Measurements from ENCODE around the gene FBL. TPM values are rescaled to one million over a fixed set of nuclear protein-coding genes. Genes with fewer than 3 reads are reported as not detected.

FBL gene
- total RNA-seq, 1 experiment from 2014 or later, result 502 TPM

DNA sequence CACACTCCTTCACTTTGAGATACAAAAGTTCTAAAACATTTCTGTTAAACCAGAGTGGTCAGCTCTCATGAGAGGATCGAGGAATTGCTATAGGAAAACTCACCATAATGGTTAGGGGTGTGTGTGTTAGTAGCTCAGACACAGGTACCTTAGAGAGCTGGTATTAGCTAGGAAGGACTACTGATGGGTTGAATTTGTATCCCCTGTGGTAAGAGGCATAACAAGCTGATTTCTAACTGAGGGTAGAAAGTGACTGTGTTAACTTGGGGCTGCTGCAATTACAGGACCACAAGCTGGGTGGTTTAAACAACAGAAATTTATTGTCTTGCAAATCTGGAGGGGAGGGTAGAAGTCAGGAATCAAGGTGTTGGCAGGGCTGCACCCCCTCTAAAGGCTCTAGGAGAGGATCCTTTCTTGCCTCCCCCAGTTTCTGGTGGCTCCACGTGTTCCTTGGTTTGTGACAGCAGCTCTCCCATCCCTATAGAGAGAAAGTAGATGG is 50.1 kb downstream of the FBL start:
- TF ChIP-seq, protein P1, sequence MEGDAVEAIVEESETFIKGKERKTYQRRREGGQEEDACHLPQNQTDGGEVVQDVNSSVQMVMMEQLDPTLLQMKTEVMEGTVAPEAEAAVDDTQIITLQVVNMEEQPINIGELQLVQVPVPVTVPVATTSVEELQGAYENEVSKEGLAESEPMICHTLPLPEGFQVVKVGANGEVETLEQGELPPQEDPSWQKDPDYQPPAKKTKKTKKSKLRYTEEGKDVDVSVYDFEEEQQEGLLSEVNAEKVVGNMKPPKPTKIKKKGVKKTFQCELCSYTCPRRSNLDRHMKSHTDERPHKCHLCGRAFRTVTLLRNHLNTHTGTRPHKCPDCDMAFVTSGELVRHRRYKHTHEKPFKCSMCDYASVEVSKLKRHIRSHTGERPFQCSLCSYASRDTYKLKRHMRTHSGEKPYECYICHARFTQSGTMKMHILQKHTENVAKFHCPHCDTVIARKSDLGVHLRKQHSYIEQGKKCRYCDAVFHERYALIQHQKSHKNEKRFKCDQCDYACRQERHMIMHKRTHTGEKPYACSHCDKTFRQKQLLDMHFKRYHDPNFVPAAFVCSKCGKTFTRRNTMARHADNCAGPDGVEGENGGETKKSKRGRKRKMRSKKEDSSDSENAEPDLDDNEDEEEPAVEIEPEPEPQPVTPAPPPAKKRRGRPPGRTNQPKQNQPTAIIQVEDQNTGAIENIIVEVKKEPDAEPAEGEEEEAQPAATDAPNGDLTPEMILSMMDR (IDR thresholded peaks at IDR 0.05; ENCODE audit: unreplicated experiment), result no peak
- BruUV-seq (replicated peaks), result no TSS peak
- H3K27me3 Mint-ChIP-seq (ENCODE audit: insufficient read depth, unreplicated experiment), result peaks cover 50% of the 10 kb centered on the region
- intact Hi-C loops (cut with micrococcal nuclease), result no loop called here
- no peak overlapping the region for H3K4me3 Mint-ChIP-seq (ENCODE audit: unreplicated experiment)
- H3K9me3 Mint-ChIP-seq (ENCODE audit: unreplicated experiment), result no peaks in the 10 kb centered on the region
- H3K36me3 Mint-ChIP-seq (ENCODE audit: insufficient read depth, unreplicated experiment), result no peaks in the 10 kb centered on the region
- CTCF ChIA-PET, result interaction anchor here (0.7 kb wide), 2 partner anchors 45 to 305 kb away, joined by 3 to 4 read pairs; no protein-coding TSS in a partner anchor
- H3K27ac Mint-ChIP-seq (ENCODE audit: low read depth, unreplicated experiment), result no peak overlapping the region
- no peak for DNase-seq (ENCODE audit: unreplicated experiment)
- POLR2A ChIA-PET, result no interaction called here
- H3K4me1 Mint-ChIP-seq (ENCODE audit: insufficient read depth, unreplicated experiment), result no peaks in the 10 kb centered on the region

DNA sequence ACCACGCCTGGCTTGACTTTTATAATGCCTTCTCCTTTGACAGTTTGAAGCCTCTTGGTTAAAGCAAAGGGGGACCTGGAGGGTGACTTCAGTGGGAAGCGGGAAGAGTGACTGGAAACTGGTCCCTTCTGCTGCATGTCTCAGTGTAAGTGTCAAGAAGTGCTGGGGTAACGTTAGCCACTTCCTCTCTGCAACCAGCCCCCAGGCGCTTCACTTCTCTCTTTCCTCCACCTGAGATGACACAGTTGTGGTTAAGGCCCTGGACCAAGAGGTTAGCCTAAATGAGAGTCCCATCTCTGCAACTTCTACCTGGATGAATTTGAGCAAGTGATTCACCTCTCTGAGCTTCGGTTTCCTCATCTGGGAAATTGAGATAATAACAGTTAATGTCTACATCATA is 51.2 kb downstream of the FBL start:
- intact Hi-C loops (cut with micrococcal nuclease), result no loop called here
- TF ChIP-seq, protein P1 (IDR thresholded peaks at IDR 0.05; ENCODE audit: unreplicated experiment), result no peak
- peaks cover 50% of the 10 kb centered on the region for H3K27me3 Mint-ChIP-seq (ENCODE audit: insufficient read depth, unreplicated experiment)
- BruUV-seq (replicated peaks), result no TSS peak
- no peak overlapping the region for H3K4me3 Mint-ChIP-seq (ENCODE audit: unreplicated experiment)
- no peaks in the 10 kb centered on the region for H3K4me1 Mint-ChIP-seq (ENCODE audit: insufficient read depth, unreplicated experiment)
- H3K36me3 Mint-ChIP-seq (ENCODE audit: insufficient read depth, unreplicated experiment), result no peaks in the 10 kb centered on the region
- no peak overlapping the region for H3K27ac Mint-ChIP-seq (ENCODE audit: low read depth, unreplicated experiment)
- CTCF ChIA-PET, result interaction anchor here (0.6 to 1.0 kb wide), 5 partner anchors 20 to 192 kb away, joined by 3 to 5 read pairs (median 3); no protein-coding TSS in a partner anchor
- POLR2A ChIA-PET, result no interaction called here
- no peak for DNase-seq (ENCODE audit: unreplicated experiment)
- no peaks in the 10 kb centered on the region for H3K9me3 Mint-ChIP-seq (ENCODE audit: unreplicated experiment)

DNA sequence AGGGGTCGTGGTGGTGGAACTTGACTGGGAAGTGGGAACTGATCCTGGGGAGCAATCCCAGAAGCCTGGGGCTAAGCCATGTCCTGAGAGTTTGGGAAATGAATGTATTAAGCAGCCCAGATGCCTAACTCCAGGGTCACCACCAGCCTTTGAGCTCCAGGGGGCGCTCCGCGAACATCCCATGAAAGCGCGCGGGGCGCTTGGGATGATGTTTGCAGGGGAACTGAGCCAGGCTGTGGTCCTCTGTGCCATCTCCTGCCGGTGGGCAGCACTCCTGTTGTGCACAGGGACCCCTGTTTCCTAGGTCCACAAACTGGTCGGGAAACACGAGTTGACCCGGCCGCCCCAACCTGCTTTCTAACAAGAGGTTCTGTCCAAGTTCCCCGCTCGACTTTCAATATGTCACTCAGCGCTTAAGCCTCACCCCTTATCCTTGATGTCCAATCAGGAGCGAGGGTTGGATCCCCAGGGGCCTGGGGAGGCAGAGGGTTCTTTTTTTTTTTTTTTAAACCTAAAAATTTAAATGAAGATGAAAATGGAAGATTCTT is 53.1 kb downstream of the FBL start:
- ChIA-PET POLR2A (interaction anchor here (0.7 to 0.8 kb wide), 2 partner anchors 50 to 177 kb away, joined by 3 to 4 read pairs; partner anchors contain the start of gene PSMC4), CTCF (interaction anchor here (0.6 to 1.7 kb wide), 17 partner anchors 9 to 1369 kb away, joined by 3 to 11 read pairs (median 4); partner anchors contain the start of genes FBL and PSMC4)
- Mint-ChIP-seq H3K9me3 (ENCODE audit: unreplicated experiment) (no peaks in the 10 kb centered on the region), H3K36me3 (ENCODE audit: insufficient read depth, unreplicated experiment) (no peaks in the 10 kb centered on the region), H3K27me3 (ENCODE audit: insufficient read depth, unreplicated experiment) (peaks cover 36% of the 10 kb centered on the region), H3K27ac (ENCODE audit: low read depth, unreplicated experiment) (no peak overlapping the region), H3K4me1 (ENCODE audit: insufficient read depth, unreplicated experiment) (no peaks in the 10 kb centered on the region), H3K4me3 (ENCODE audit: unreplicated experiment) (peak overlapping the region; percentile 29)
- BruUV-seq (replicated peaks), result no TSS peak
- TF ChIP-seq, protein P1 (IDR thresholded peaks at IDR 0.05; ENCODE audit: unreplicated experiment), result peak; percentile 92
- DNase-seq (ENCODE audit: unreplicated experiment), result peak; percentile 81
- intact Hi-C loops (cut with micrococcal nuclease), result loop anchor here (1.0 kb wide), 2 partner anchors 51 to 177 kb away; no protein-coding TSS in a partner anchor

DNA sequence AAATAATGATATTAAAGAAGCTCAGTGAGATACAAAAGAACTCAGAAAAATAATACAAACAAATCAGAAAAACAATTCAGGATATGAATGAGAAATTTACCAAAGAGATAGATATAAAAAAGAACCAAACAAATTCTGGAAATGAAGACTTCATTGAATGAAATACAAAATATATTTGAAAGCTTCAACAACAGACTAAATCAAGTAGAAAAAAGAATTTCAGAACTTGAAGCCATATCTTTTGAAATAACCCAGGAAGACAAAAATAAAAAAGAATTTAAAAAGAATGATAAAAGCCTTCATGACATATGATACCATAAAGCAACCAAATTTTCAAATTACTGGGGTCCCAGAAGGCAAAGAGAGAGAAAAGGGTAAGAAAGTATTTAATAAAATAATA is 57.9 kb downstream of the FBL start:
- no peak overlapping the region for H3K4me3 Mint-ChIP-seq (ENCODE audit: unreplicated experiment)
- ChIA-PET POLR2A (interaction anchor here (0.7 kb wide), 1 partner anchor 420 kb away, joined by 3 read pairs; no protein-coding TSS in a partner anchor), CTCF (no interaction called here)
- H3K36me3 Mint-ChIP-seq (ENCODE audit: insufficient read depth, unreplicated experiment), result no peaks in the 10 kb centered on the region
- BruUV-seq (replicated peaks), result no TSS peak
- DNase-seq (ENCODE audit: unreplicated experiment), result no peak
- no peak overlapping the region for H3K27ac Mint-ChIP-seq (ENCODE audit: low read depth, unreplicated experiment)
- intact Hi-C loops (cut with micrococcal nuclease), result no loop called here
- no peaks in the 10 kb centered on the region for H3K9me3 Mint-ChIP-seq (ENCODE audit: unreplicated experiment)
- H3K4me1 Mint-ChIP-seq (ENCODE audit: insufficient read depth, unreplicated experiment), result no peaks in the 10 kb centered on the region
- H3K27me3 Mint-ChIP-seq (ENCODE audit: insufficient read depth, unreplicated experiment), result peaks cover 32% of the 10 kb centered on the region
- TF ChIP-seq, protein P1 (IDR thresholded peaks at IDR 0.05; ENCODE audit: unreplicated experiment), result no peak

Small RNA genes lying within 50 kb of the gene (microRNA-seq; reads per million reads assigned to microRNA genes)
- gene MIR6719, result not detected

Other genes with a start within 250 kb of the FBL start
- gene LGALS13, start 243.9 kb downstream of the FBL start, total RNA-seq (2022), result not detected in 2 replicates
- not detected in 2 replicates for gene LGALS16, start 190.5 kb downstream of the FBL start, total RNA-seq (2022)
- not detected in 2 replicates for gene LGALS14, start 141.9 kb downstream of the FBL start, total RNA-seq (2022)
- gene CLC, start 108.3 kb downstream of the FBL start, total RNA-seq (2022), result not detected in 2 replicates
- not detected in 2 replicates for gene LEUTX, start 67.5 kb downstream of the FBL start, total RNA-seq (2022)
- 11.8 and 14.3 TPM in 2 replicates for gene DYRK1B, start 12.2 kb downstream of the FBL start, total RNA-seq (2022)
- 0.37 and 0.96 TPM in 2 replicates for gene FCGBP, start 88.3 kb upstream of the FBL start, total RNA-seq (2022)
- gene PSMC4, start 124.8 kb upstream of the FBL start, total RNA-seq (2022), result 105 and 108 TPM in 2 replicates
- 5.2 and 6.3 TPM in 2 replicates for gene ZNF546, start 150.7 kb upstream of the FBL start, total RNA-seq (2022)
- gene ZNF780B, start 209.9 kb upstream of the FBL start, total RNA-seq (2022), result 10.2 and 12.8 TPM in 2 replicates
- 9.7 and 14.0 TPM in 2 replicates for gene ZNF780A, start 244.6 kb upstream of the FBL start, total RNA-seq (2022)

Data from MCF 10A (cell line).